GM21515 (cell line): ENCODE data around the gene MLANA.

Source experiments
- ATAC-seq: cut with Tn5 transposase; IDR thresholded peaks from one replicate; pipeline ENCODE4 v1.9.1; 2021; ENCODE audit not compliant: unreplicated experiment

Gene MLANA

DNA sequence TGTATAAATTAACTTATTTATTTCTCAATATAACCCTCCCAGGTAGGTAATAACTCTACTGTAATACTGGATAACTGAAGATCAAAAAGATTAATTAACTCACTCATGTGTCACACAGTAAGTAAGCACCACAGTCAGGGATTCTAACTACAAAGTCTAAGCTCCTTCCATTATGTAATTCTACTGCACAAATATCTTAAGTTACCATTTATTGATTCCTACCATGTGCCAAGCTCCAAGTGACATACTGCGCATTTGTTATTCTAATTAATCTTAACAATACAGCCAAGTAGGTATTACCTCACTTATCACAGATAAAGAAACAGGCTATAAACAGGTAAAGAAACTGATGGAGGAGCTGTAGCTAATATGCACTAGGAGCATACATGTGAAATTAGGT lies 66.5 kb downstream of the MLANA start:
- no peak for ATAC-seq

GRCh38 chr9:5958273-5958672 lies 67.6 kb downstream of the MLANA start:
- peak; percentile 63 for ATAC-seq
